ENCODE data around the gene BCAS1. TPM values are rescaled to one million over a fixed set of nuclear protein-coding genes. Genes with fewer than 3 reads are reported as not detected.

Gene BCAS1
- total RNA-seq, 4 donors from 2014 or later: 0.35 to 1.0 TPM; not detected in 2

DNA sequence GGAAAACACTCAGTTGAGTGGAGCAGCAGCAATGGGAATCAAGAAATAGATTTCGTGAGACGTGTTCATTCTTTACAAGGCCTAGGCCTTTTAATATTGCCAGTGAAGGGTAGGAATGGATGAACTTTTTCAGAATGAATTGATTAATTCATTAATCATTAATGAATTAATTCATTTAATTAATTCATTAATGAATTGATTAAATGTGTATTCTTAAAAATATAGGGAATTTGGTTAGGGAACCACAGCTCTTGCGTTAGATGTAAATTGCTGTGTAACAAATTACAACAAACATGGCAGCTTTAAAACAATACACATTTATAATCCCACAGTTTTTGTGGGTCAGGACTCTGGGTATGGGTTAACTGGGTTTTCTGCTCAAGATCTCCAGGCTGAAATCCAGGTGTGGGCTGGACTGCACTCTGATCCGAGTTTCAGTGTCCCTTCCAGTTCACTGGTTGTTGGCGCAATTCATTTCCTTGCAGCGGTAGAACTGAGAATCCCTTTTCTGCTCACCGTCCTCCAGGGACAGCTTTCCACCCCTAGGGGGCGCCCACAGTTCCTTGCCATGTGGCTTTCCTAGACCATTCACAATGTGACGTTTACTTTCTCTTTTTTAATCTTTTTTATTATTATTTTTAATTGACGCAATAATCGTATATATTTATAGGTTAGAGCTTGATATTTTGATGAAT, 32.8 kb upstream of the BCAS1 start:
- no peak for TF ChIP-seq POLR2AphosphoS5 (IDR thresholded peaks at IDR 0.05)
- TF ChIP-seq, protein P1, sequence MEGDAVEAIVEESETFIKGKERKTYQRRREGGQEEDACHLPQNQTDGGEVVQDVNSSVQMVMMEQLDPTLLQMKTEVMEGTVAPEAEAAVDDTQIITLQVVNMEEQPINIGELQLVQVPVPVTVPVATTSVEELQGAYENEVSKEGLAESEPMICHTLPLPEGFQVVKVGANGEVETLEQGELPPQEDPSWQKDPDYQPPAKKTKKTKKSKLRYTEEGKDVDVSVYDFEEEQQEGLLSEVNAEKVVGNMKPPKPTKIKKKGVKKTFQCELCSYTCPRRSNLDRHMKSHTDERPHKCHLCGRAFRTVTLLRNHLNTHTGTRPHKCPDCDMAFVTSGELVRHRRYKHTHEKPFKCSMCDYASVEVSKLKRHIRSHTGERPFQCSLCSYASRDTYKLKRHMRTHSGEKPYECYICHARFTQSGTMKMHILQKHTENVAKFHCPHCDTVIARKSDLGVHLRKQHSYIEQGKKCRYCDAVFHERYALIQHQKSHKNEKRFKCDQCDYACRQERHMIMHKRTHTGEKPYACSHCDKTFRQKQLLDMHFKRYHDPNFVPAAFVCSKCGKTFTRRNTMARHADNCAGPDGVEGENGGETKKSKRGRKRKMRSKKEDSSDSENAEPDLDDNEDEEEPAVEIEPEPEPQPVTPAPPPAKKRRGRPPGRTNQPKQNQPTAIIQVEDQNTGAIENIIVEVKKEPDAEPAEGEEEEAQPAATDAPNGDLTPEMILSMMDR (IDR thresholded peaks at IDR 0.05): peak in 3 of 4 experiments; percentile 30 to 71 (median 42)
- WGBS, 2 donors (ENCODE audit: low coverage in 1 of 2): 41 to 43% methylated on average over 11 of the region's 11 CpGs
- H3K36me3 ChIP-seq: no peaks in the 10 kb centered on the region
- H3K4me3 ChIP-seq: no peak overlapping the region
- peaks cover 14% of the 10 kb centered on the region for H3K27me3 ChIP-seq
- H3K9me3 ChIP-seq: no peaks in the 10 kb centered on the region
- ATAC-seq: no peak
- H3K27ac ChIP-seq: no peak overlapping the region
- no peaks in the 10 kb centered on the region for H3K4me1 ChIP-seq

DNA sequence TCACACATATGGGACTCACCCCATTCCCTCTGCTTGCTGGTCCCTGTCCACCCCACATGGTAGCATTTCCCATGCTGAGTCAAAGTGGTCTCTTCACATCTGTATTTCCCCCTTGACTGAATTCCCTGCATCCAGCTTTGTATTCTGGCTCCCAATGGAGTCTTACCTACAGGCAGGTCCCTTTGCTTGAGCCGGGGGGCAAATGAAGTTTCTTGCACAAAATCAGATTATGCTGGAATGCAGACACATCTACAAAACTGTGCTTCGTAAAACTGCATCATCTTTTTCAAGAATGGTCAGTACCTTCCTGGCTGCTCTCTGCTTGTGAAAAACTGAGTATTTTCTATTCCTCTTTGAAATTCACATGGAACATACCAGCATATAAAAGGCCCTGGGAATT, 32.1 kb upstream of the BCAS1 start:
- Histone ChIP-seq H3K9me3 (no peaks in the 10 kb centered on the region), H3K27ac (no peak overlapping the region), H3K36me3 (no peaks in the 10 kb centered on the region), H3K27me3 (peaks cover 12% of the 10 kb centered on the region), H3K4me3 (no peak overlapping the region), H3K4me1 (no peaks in the 10 kb centered on the region)
- WGBS, 2 donors (ENCODE audit: low coverage in 1 of 2): 80 to 100% methylated on average over 1 to 2 of the region's 2 CpGs
- ATAC-seq: no peak
- TF ChIP-seq, protein P1 (IDR thresholded peaks at IDR 0.05): no peak
- TF ChIP-seq EP300 (IDR thresholded peaks at IDR 0.05) (no peak), POLR2AphosphoS5 (IDR thresholded peaks at IDR 0.05) (no peak), POLR2A (IDR thresholded peaks at IDR 0.05) (no peak)

DNA sequence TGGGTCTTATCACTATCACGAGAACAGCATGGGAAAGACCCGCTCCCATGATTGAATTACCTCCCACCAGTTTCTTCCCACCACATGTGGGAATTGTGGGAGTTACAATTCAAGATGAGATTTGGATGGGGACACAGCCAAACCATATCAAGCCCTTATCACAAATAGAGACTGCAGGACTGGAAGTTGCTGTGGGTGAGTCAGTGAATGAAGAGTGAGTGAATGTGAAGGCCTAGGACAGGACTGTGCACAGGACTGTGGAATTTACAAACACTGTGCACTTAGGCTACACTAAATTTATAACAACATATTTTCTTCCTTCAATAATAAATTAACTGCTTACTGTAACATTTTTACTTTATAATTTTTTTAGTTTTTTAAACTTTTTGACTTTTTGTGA, 30.2 kb upstream of the BCAS1 start:
- no peak for TF ChIP-seq POLR2A (IDR thresholded peaks at IDR 0.05)

DNA sequence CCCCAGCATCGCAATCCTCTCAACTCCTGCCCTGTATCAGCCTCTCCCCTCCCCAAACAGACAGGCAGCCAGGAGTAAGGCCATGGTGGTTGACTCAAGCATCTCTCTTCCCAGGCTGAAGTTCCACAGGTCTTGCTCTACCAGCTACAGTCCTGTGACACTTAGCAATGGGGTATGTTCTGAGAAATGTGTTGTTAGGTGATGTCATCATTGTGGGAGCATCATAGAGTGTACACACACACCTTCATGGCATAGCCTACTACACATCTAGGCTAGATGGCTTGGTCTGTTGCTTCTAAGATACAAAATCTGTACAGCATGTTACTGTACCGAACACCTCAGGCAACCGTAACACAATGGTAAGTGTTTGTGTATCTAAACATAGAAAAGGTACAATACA, 29.5 kb upstream of the BCAS1 start:
- Histone ChIP-seq H3K36me3 (no peaks in the 10 kb centered on the region), H3K9me3 (no peaks in the 10 kb centered on the region), H3K4me1 (no peaks in the 10 kb centered on the region), H3K27ac (no peak overlapping the region), H3K27me3 (peaks cover 17% of the 10 kb centered on the region), H3K4me3 (no peak overlapping the region)
- 92 to 100% methylated on average over 2 of the region's 3 CpGs for WGBS, 2 donors (ENCODE audit: low coverage in 1 of 2)
- ATAC-seq: no peak
- TF ChIP-seq, protein P1 (IDR thresholded peaks at IDR 0.05): no peak
- TF ChIP-seq EP300 (IDR thresholded peaks at IDR 0.05): no peak
- no peak for TF ChIP-seq POLR2AphosphoS5 (IDR thresholded peaks at IDR 0.05)
- no peak for TF ChIP-seq POLR2A (IDR thresholded peaks at IDR 0.05)

More for the DNA sequence above, 30.2 kb upstream of the BCAS1 start:
- H3K9me3 ChIP-seq: no peaks in the 10 kb centered on the region
- no peak for ATAC-seq
- H3K36me3 ChIP-seq: no peaks in the 10 kb centered on the region
- H3K4me3 ChIP-seq: no peak overlapping the region
- peaks cover 11% of the 10 kb centered on the region for H3K27me3 ChIP-seq
- no peaks in the 10 kb centered on the region for H3K4me1 ChIP-seq
- H3K27ac ChIP-seq: no peak overlapping the region
- 83 to 89% methylated on average over 2 of the region's 2 CpGs for WGBS, 2 donors (ENCODE audit: low coverage in 1 of 2)

DNA sequence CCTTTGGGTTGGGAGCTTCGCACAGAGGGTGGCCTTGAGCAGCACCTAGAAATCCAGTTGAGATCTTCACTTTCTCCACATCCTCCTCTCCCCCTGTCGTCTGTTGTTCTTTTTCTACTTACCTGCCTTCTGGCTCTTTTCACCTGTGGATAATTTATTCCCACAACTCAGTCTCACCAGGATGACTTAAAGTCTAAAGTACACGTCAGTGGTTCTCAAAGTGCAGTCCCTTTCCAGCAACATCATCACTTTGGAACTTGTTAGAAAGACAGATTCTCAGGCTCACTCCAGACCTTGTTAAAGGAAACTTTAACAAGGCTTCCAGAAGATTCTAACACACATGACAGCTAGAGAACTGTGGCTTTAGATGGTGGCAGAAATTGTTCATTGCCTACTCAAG, 27.7 kb upstream of the BCAS1 start:
- H3K4me3 ChIP-seq: no peak overlapping the region
- H3K4me1 ChIP-seq: no peaks in the 10 kb centered on the region
- H3K27me3 ChIP-seq: peaks cover 10% of the 10 kb centered on the region
- no peaks in the 10 kb centered on the region for H3K36me3 ChIP-seq
- TF ChIP-seq EP300 (IDR thresholded peaks at IDR 0.05): no peak
- TF ChIP-seq, protein P1 (IDR thresholded peaks at IDR 0.05): no peak
- TF ChIP-seq POLR2A (IDR thresholded peaks at IDR 0.05): no peak
- no peak for TF ChIP-seq POLR2AphosphoS5 (IDR thresholded peaks at IDR 0.05)
- H3K27ac ChIP-seq: no peak overlapping the region
- 61 to 72% methylated on average over 3 of the region's 3 CpGs for WGBS, 2 donors (ENCODE audit: low coverage in 1 of 2)
- no peaks in the 10 kb centered on the region for H3K9me3 ChIP-seq
- no peak for ATAC-seq
